Measurements from ENCODE around the gene SLC35F1.

DNA sequence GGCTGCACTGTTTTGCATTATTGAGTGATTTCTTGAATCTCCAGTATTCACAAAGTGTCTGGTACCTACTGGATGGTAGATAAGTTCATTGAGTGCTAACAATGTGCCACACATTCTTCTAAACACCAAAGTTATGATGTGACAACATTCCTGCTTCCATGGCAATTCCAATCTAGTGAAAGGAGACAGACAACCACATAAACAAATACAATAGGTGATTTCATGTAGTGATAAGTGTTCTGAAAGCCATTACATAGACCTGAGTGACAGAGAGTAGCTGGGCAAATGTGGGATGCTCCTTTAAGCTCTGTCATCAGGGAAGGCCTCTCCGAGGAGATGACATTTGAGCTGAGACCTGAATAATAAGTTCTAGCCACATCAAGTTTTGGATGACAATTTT, 295.5 kb downstream of the SLC35F1 start:
- TF ChIP-seq, protein P1, sequence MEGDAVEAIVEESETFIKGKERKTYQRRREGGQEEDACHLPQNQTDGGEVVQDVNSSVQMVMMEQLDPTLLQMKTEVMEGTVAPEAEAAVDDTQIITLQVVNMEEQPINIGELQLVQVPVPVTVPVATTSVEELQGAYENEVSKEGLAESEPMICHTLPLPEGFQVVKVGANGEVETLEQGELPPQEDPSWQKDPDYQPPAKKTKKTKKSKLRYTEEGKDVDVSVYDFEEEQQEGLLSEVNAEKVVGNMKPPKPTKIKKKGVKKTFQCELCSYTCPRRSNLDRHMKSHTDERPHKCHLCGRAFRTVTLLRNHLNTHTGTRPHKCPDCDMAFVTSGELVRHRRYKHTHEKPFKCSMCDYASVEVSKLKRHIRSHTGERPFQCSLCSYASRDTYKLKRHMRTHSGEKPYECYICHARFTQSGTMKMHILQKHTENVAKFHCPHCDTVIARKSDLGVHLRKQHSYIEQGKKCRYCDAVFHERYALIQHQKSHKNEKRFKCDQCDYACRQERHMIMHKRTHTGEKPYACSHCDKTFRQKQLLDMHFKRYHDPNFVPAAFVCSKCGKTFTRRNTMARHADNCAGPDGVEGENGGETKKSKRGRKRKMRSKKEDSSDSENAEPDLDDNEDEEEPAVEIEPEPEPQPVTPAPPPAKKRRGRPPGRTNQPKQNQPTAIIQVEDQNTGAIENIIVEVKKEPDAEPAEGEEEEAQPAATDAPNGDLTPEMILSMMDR (tag by site-specific recombination; IDR thresholded peaks at IDR 0.05) = no peak
- no peak for TF ChIP-seq ZNF223 (tag by site-specific recombination; IDR thresholded peaks at IDR 0.05)
- no peak for TF ChIP-seq ZNF600 (tag by site-specific recombination; IDR thresholded peaks at IDR 0.05)
- no peak for TF ChIP-seq ZNF544 (tag by site-specific recombination; IDR thresholded peaks at IDR 0.05)
- TF ChIP-seq ZNF558 (tag by site-specific recombination; IDR thresholded peaks at IDR 0.05) = no peak
- TF ChIP-seq ZBTB7A (tag by site-specific recombination; IDR thresholded peaks at IDR 0.05; ENCODE audit: low read depth) = no peak
- TF ChIP-seq ZNF146 (tag by site-specific recombination; IDR thresholded peaks at IDR 0.05) = no peak
- TF ChIP-seq ZNF624 (tag by site-specific recombination; IDR thresholded peaks at IDR 0.05) = no peak
- no peak for TF ChIP-seq ZNF292 (tag by site-specific recombination; IDR thresholded peaks at IDR 0.05; ENCODE audit: borderline replicate concordance, low read depth)
- TF ChIP-seq ZNF423 (tag by site-specific recombination; IDR thresholded peaks at IDR 0.05) = no peak
